K562 (cell line): ENCODE measurements around the gene ZNF804A. TPM values are rescaled to one million over a fixed set of nuclear protein-coding genes. Genes with fewer than 3 reads are reported as not detected.

Source experiments
- ATAC-seq: fragments of 200-7000 bp; cut with Tn5 transposase; 3 replicates; pipeline ENCODE4 v1.9.1; 2020; ENCODE audit warnings: moderate library complexity
- BruUV-seq: library from RNA; stranded (reverse); fragments of 400-500 nt; replicated peaks from 2 replicates; lab custom pipeline; 2021; lab: Mats Ljungman, UMichigan
- CTCF ChIA-PET: fragments of 300-600 bp; formaldehyde crosslinking; extraction: SDS; loops from one replicate; lab custom pipeline; 2021; ENCODE audit warnings: low intra/inter-chr PET ratio; lab: Yijun Ruan, JAX
- POLR2A ChIA-PET: fragments of 300-600, 350-650 bp; sonication (Branson Sonifier 250); formaldehyde crosslinking; extraction: SDS; loops from one replicate; lab custom pipeline; 2021; ENCODE audit warnings: antibody characterized with exemption, inconsistent platforms; lab: Yijun Ruan, JAX
- DNase-seq, 4 experiments: peaks; one replicate each; pipeline versions ENCODE4 v3.0.0 to v3.0.0-alpha.2; 2011 to 2018; ENCODE audit warnings: low spot score in 3 of 4, mixed read lengths in 3 of 4; ENCODE audit errors: extremely low read depth in 1 of 4
- FAIRE-seq: peaks from 2 replicates; lab custom pipeline; 2011; peaks lifted over from hg19 to GRCh38; lab: Jason Lieb, UNC
- H2AFZ ChIP-seq: 2 replicates; pipeline ENCODE4 v1.6.0; 2011; ENCODE audit warnings: low read depth, low read length, control low read depth, inconsistent platforms
- H3K27ac ChIP-seq: fragments of 200-600 bp; 3 replicates; pipeline ENCODE4 v1.8.0; 2011; ENCODE audit warnings: low read depth, mild to moderate bottlenecking, control low read depth, inconsistent platforms, low read length, moderate library complexity, mixed read lengths; ENCODE audit errors: extremely low read depth
- H3K27me3 ChIP-seq, 2 experiments: fragments of 300-600 bp in 1 of 2; 2 replicates in 1 of 2; 3 replicates in 1 of 2; pipeline versions ENCODE4 v1.6.0 to v1.8.0; 2011; ENCODE audit warnings: inconsistent platforms in 2 of 2, low read length in 2 of 2, mild to moderate bottlenecking in 1 of 2, mixed read lengths in 1 of 2, moderate library complexity in 1 of 2; ENCODE audit not compliant: control insufficient read depth in 2 of 2, insufficient read depth in 2 of 2
- H3K36me3 ChIP-seq: fragments of 300-600 bp; 3 replicates; pipeline ENCODE4 v1.8.0; 2011; ENCODE audit warnings: mild to moderate bottlenecking, low read length, inconsistent platforms; ENCODE audit not compliant: control insufficient read depth, insufficient read depth
- H3K4me1 ChIP-seq, 2 experiments: fragments of 200-600 bp in 1 of 2; replicated peaks in 1 of 2; 2 replicates in 1 of 2; 3 replicates in 1 of 2; pipeline versions ENCODE4 v1.5.1 to v1.8.0; 2011; ENCODE audit warnings: inconsistent platforms in 2 of 2, low read length in 2 of 2, mild to moderate bottlenecking in 1 of 2, mixed read lengths in 1 of 2, moderate library complexity in 1 of 2; ENCODE audit not compliant: control insufficient read depth in 2 of 2, insufficient read depth in 2 of 2
- H3K4me2 ChIP-seq: 2 replicates; pipeline ENCODE4 v1.6.1; 2011; ENCODE audit warnings: low read length, control low read depth, inconsistent platforms, mixed read lengths; ENCODE audit not compliant: insufficient read depth
- H3K4me3 ChIP-seq: fragments of 200-600 bp; sonication (generic), shearing (Covaris generic); 2 replicates; pipeline ENCODE4 v1.5.1; 2016; ENCODE audit warnings: control low read depth, inconsistent platforms
- H3K79me2 ChIP-seq: fragments of 200-600 bp; 3 replicates; pipeline ENCODE4 v1.8.0; 2011; ENCODE audit warnings: low read length, inconsistent platforms; ENCODE audit not compliant: control insufficient read depth, insufficient read depth
- H3K9ac ChIP-seq, 2 experiments: 2 replicates each; pipeline versions ENCODE4 v1.6.0 to v1.6.1; 2011; ENCODE audit warnings: low read depth in 2 of 2, low read length in 2 of 2, control low read depth in 1 of 2, inconsistent platforms in 1 of 2, mild to moderate bottlenecking in 1 of 2, mixed read lengths in 1 of 2; ENCODE audit not compliant: insufficient read depth in 1 of 2
- H3K9me1 ChIP-seq: one replicate; pipeline ENCODE4 v1.6.0; 2011; ENCODE audit warnings: inconsistent platforms, mild to moderate bottlenecking, low read length, moderate library complexity; ENCODE audit not compliant: control insufficient read depth, insufficient read depth
- H3K9me3 ChIP-seq: replicated peaks from 2 replicates; pipeline ENCODE4 v1.5.1; 2011; ENCODE audit warnings: low read depth, low read length, inconsistent platforms; ENCODE audit not compliant: control insufficient read depth, insufficient read depth
- H4K20me1 ChIP-seq: replicated peaks from 2 replicates; pipeline ENCODE4 v1.6.1; 2011; ENCODE audit warnings: low read length, inconsistent platforms, mixed read lengths; ENCODE audit not compliant: control insufficient read depth, insufficient read depth
- E2F4 ChIP-seq: sonication (generic); formaldehyde crosslinking; IDR thresholded peaks from 2 replicates; pipeline ENCODE4 v1.8.0; 2022; ENCODE audit warnings: mild to moderate bottlenecking, low read depth, missing genetic modification reagents
- HMGN3 ChIP-seq: IDR thresholded peaks from 2 replicates; pipeline ENCODE4 v1.6.1; 2011; ENCODE audit warnings: borderline replicate concordance, low read depth, mild to moderate bottlenecking, mixed read lengths, low read length; ENCODE audit not compliant: insufficient read length; ENCODE audit errors: extremely low read depth
- MAFK ChIP-seq: IDR thresholded peaks from 2 replicates; pipeline ENCODE4 v1.6.1; 2011; ENCODE audit warnings: low read length, improper control_type of control experiment
- MXI1 ChIP-seq: IDR thresholded peaks from 2 replicates; pipeline ENCODE4 v1.6.1; 2011; ENCODE audit warnings: low read depth, mild to moderate bottlenecking, improper control_type of control experiment, low read length
- PCBP2 ChIP-seq: fragments of 200-400 bp; formaldehyde crosslinking; IDR thresholded peaks from 2 replicates; pipeline ENCODE4 v1.6.1; 2018; ENCODE audit warnings: low read length, low read depth, mild to moderate bottlenecking, moderate library complexity; ENCODE audit not compliant: poor library complexity, severe bottlenecking
- RBM39 ChIP-seq: fragments of 200-400 bp; formaldehyde crosslinking; optimal IDR thresholded peaks from 2 replicates; pipeline ENCODE3; 2018; ENCODE audit warnings: low read depth, low read length
- RNF2 ChIP-seq: sonication (generic); IDR thresholded peaks from 2 replicates; pipeline ENCODE4 v1.6.1; 2016
- SNIP1 ChIP-seq: fragments of 450-650 bp; IDR thresholded peaks from 2 replicates; pipeline ENCODE4 v1.7.1; 2017; ENCODE audit warnings: low read depth, mild to moderate bottlenecking
- ZNF146 ChIP-seq: IDR thresholded peaks from one replicate; pipeline ENCODE4 v1.6.1; 2018; ENCODE audit warnings: missing compliant biosample characterization; ENCODE audit not compliant: unreplicated experiment
- ZNF311 ChIP-seq: fragments of 250-450 bp; sonication (Bioruptor Pico); IDR thresholded peaks from 2 replicates; pipeline ENCODE4 v1.4.0; 2020; ENCODE audit warnings: mild to moderate bottlenecking, moderate library complexity
- ZNF583 ChIP-seq: fragments of 250-450 bp; sonication (Bioruptor Pico); IDR thresholded peaks from 2 replicates; pipeline ENCODE4 v1.4.0; 2020
- ZNF75A ChIP-seq: fragments of 450-650 bp; formaldehyde crosslinking; IDR thresholded peaks from 2 replicates; pipeline ENCODE4 v1.4.0; 2020; ENCODE audit warnings: mild to moderate bottlenecking
- WGBS: fragments of 100-300 bp; shearing (Covaris generic); methylation state at CpG from one replicate; pipeline ENCODE4 v1.1.6; 2016; ENCODE audit warnings: low coverage, mixed read lengths; ENCODE audit not compliant: insufficient coverage; ENCODE audit errors: missing lambda C conversion rate; 5-methylcytosine and 5-hydroxymethylcytosine counted together
- in situ Hi-C: fragments of 300-500 bp; cut with MboI; formaldehyde crosslinking; loops from 4 replicates; pipeline ENCODE4 v1.15.0; 2018; ENCODE audit warnings: inconsistent platforms, mixed read lengths
- intact Hi-C: fragments of 100-400 bp; cut with micrococcal nuclease; formaldehyde crosslinking; loops from 2 replicates; pipeline ENCODE4 v1.14.2; 2022
- polyA plus RNA-seq, 8 experiments: library from polyadenylated mRNA; depleted of rRNA in 4 of 8; stranded (reverse) in 5 of 8; unstranded in 3 of 8; fragments of >200 nt; fragmentation: Nextera tagmentation in 2 of 8; fragmentation: Illumina TruSeq in 1 of 8; extraction: Ambion mirVana in 2 of 8; extraction: Trizol in 1 of 8; gene quantifications; 2 replicates each; pipeline versions ENCODE4 v1.2.1 to v1.2.3, GENCODE V29; 2011 to 2014; ENCODE audit warnings: inconsistent platforms in 1 of 8, missing spikeins in 1 of 8
- total RNA-seq, 7 experiments: library from RNA; depleted of rRNA in 6 of 7; stranded (reverse); fragments of >200 nt in 6 of 7; fragmentation: Illumina TruSeq in 2 of 7; extraction: Trizol in 2 of 7; gene quantifications; 2 replicates each; pipeline versions ENCODE4 v1.2.1 to v1.2.3, GENCODE V29; 2011 to 2021; ENCODE audit warnings: low replicate concordance in 1 of 7
- TF ChIP-seq, protein P1 (sequence below): fragments of 150-350 bp; conservative IDR thresholded peaks from 2 replicates; pipeline ENCODE4 v1.6.1; 2014; ENCODE audit warnings: low read length
- TF ChIP-seq, protein P2 (sequence below): IDR thresholded peaks from 2 replicates; pipeline ENCODE4 v1.6.1; 2011; ENCODE audit warnings: borderline replicate concordance, low read depth, mild to moderate bottlenecking, moderate library complexity, low read length; ENCODE audit not compliant: insufficient read depth, poor library complexity, severe bottlenecking

The ZNF804A gene
- total and polyA plus RNA-seq, 9 of the 15 experiments (the other 6 are each of a cell fraction or from before 2014, with no cell fraction given) = 0.01 to 1.2 (median 0.73) TPM

GRCh38 chr2:184920451-184920965, 322.2 kb downstream of the ZNF804A start (continued):
- TF ChIP-seq ZNF583 (CRISPR knock-in tag) = no peak
- TF ChIP-seq, protein P1, sequence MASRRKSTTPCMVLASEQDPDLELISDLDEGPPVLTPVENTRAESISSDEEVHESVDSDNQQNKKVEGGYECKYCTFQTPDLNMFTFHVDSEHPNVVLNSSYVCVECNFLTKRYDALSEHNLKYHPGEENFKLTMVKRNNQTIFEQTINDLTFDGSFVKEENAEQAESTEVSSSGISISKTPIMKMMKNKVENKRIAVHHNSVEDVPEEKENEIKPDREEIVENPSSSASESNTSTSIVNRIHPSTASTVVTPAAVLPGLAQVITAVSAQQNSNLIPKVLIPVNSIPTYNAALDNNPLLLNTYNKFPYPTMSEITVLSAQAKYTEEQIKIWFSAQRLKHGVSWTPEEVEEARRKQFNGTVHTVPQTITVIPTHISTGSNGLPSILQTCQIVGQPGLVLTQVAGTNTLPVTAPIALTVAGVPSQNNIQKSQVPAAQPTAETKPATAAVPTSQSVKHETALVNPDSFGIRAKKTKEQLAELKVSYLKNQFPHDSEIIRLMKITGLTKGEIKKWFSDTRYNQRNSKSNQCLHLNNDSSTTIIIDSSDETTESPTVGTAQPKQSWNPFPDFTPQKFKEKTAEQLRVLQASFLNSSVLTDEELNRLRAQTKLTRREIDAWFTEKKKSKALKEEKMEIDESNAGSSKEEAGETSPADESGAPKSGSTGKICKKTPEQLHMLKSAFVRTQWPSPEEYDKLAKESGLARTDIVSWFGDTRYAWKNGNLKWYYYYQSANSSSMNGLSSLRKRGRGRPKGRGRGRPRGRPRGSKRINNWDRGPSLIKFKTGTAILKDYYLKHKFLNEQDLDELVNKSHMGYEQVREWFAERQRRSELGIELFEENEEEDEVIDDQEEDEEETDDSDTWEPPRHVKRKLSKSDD = no peak
- TF ChIP-seq RBM39 = no peak

GRCh38 chr2:184921676-184922075, 323.3 kb downstream of the ZNF804A start:
- intact Hi-C loops (no loop called here), in situ Hi-C loops (no loop called here)
- ChIA-PET CTCF (no interaction called here), POLR2A (no interaction called here)
- Histone ChIP-seq H2AFZ (no peak overlapping the region), H3K9me1 (no peaks in the 10 kb centered on the region), H3K27ac (no peak overlapping the region), H3K9ac (no peak overlapping the region), H3K27me3 (no peaks in the 10 kb centered on the region), H3K9me3 (no peaks in the 10 kb centered on the region; the same call in none of the 2 replicates), H4K20me1 (no peaks in the 10 kb centered on the region), H3K36me3 (no peaks in the 10 kb centered on the region), H3K4me3 (no peak overlapping the region), H3K4me1 (no peaks in the 10 kb centered on the region), H3K4me2 (no peak overlapping the region), H3K79me2 (no peaks in the 10 kb centered on the region)
- ATAC-seq = no peak
- DNase-seq = no peak
- FAIRE-seq = no peak
- TF ChIP-seq SNIP1 (no peak), PCBP2 (no peak), RNF2 (no peak), MAFK (no peak), E2F4 (CRISPR knock-in tag) (no peak), ZNF75A (no peak), HMGN3 (no peak), MXI1 (no peak), ZNF146 (CRISPR knock-in tag) (no peak), ZNF311 (CRISPR knock-in tag) (no peak)
- TF ChIP-seq, protein P2, sequence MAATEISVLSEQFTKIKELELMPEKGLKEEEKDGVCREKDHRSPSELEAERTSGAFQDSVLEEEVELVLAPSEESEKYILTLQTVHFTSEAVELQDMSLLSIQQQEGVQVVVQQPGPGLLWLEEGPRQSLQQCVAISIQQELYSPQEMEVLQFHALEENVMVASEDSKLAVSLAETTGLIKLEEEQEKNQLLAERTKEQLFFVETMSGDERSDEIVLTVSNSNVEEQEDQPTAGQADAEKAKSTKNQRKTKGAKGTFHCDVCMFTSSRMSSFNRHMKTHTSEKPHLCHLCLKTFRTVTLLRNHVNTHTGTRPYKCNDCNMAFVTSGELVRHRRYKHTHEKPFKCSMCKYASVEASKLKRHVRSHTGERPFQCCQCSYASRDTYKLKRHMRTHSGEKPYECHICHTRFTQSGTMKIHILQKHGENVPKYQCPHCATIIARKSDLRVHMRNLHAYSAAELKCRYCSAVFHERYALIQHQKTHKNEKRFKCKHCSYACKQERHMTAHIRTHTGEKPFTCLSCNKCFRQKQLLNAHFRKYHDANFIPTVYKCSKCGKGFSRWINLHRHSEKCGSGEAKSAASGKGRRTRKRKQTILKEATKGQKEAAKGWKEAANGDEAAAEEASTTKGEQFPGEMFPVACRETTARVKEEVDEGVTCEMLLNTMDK = no peak
- 0% methylated on average over 2 of the region's 2 CpGs for WGBS
- BruUV-seq = no TSS peak
